Panc1 (cell line): ENCODE measurements around the gene FHAD1. TPM values are rescaled to one million over a fixed set of nuclear protein-coding genes. Genes with fewer than 3 reads are reported as not detected.

Experiments
- ATAC-seq: fragments of 200-7000 bp; cut with Tn5 transposase; 2 replicates; pipeline ENCODE4 v1.9.1; 2020; ENCODE audit warnings: mild to moderate bottlenecking, moderate library complexity
- BruUV-seq: library from RNA; stranded (reverse); fragments of 400-500 nt; replicated peaks from 2 replicates; lab custom pipeline; 2021; lab: Mats Ljungman, UMichigan
- CTCF ChIA-PET: fragments of 300-600 bp; sonication (Branson Sonifier 250); formaldehyde crosslinking; loops from one replicate; lab custom pipeline; 2022; ENCODE audit warnings: antibody characterized with exemption; lab: Charles Lee
- POLR2A ChIA-PET: fragments of 300-600 bp; sonication (Branson Sonifier 250); formaldehyde crosslinking; loops from one replicate; lab custom pipeline; 2022; ENCODE audit warnings: antibody characterized with exemption; lab: Charles Lee
- DNase-seq: peaks from one replicate; pipeline ENCODE4 v3.0.0-alpha.2; 2010; ENCODE audit warnings: low read depth, low spot score
- H3K27ac ChIP-seq: 2 replicates; pipeline ENCODE4 v1.5.1; 2011; ENCODE audit warnings: mild to moderate bottlenecking, low read length, inconsistent platforms
- H3K27me3 ChIP-seq: fragments of 200-500 bp; sonication (Bioruptor generic); 2 replicates; pipeline ENCODE4 v1.6.0; 2014; ENCODE audit warnings: low read length, inconsistent platforms; ENCODE audit not compliant: control insufficient read depth, insufficient read depth
- H3K36me3 ChIP-seq: fragments of 200-500 bp; sonication (Bioruptor generic); 2 replicates; pipeline ENCODE4 v1.5.1; 2014; ENCODE audit warnings: inconsistent platforms, mild to moderate bottlenecking, low read length, moderate library complexity; ENCODE audit not compliant: control insufficient read depth, insufficient read depth
- H3K4me1 ChIP-seq: 2 replicates; pipeline ENCODE4 v1.5.1; 2011; ENCODE audit warnings: inconsistent platforms, mild to moderate bottlenecking, low read length, moderate library complexity; ENCODE audit not compliant: control insufficient read depth, insufficient read depth
- H3K4me3 ChIP-seq, 2 experiments: 2 replicates each; pipeline ENCODE4 v1.5.1; 2011 to 2012; ENCODE audit warnings: low read depth in 2 of 2, low read length in 2 of 2, mild to moderate bottlenecking in 2 of 2, inconsistent platforms in 1 of 2, moderate library complexity in 1 of 2
- H3K9me3 ChIP-seq: fragments of 200-500 bp; sonication (Bioruptor generic); 2 replicates; pipeline ENCODE4 v1.5.1; 2014; ENCODE audit warnings: low read depth, mild to moderate bottlenecking, inconsistent platforms, low read length, moderate library complexity; ENCODE audit not compliant: control insufficient read depth, insufficient read depth
- POLR2AphosphoS5 ChIP-seq: IDR thresholded peaks from 2 replicates; pipeline ENCODE4 v1.6.1; 2012; ENCODE audit warnings: mild to moderate bottlenecking, low read depth, low read length, moderate library complexity
- SIN3A ChIP-seq: IDR thresholded peaks from 2 replicates; pipeline ENCODE4 v1.6.1; 2012; ENCODE audit warnings: low read depth, mild to moderate bottlenecking, low read length, moderate library complexity, borderline replicate concordance; ENCODE audit not compliant: insufficient read depth
- TCF7L2 ChIP-seq: IDR thresholded peaks from 2 replicates; pipeline ENCODE4 v1.6.1; 2011; ENCODE audit warnings: mild to moderate bottlenecking, low read depth, low read length, inconsistent platforms
- in situ Hi-C: cut with HindIII; loops from 2 replicates; pipeline ENCODE4 v1.10.0; 2016; ENCODE audit warnings: low sequenced_read_pairs, low pct_unique_long_range_greater_than_20kb
- intact Hi-C: fragments of 100-400 bp; cut with micrococcal nuclease; formaldehyde crosslinking; loops from one replicate; pipeline ENCODE4 v1.10.0; 2022; ENCODE audit not compliant: unreplicated experiment
- total RNA-seq: library from RNA; stranded (reverse); gene quantifications from one replicate; pipeline ENCODE4 v1.2.1, GENCODE V29; 2021; ENCODE audit not compliant: unreplicated experiment
- TF ChIP-seq, protein P1 (sequence below), 2 experiments: IDR thresholded peaks; 2 replicates each; pipeline ENCODE4 v1.6.1; 2011 to 2012; ENCODE audit warnings: low read depth in 2 of 2, control low read depth in 1 of 2, low read length in 1 of 2, mild to moderate bottlenecking in 1 of 2, moderate library complexity in 1 of 2; ENCODE audit not compliant: insufficient read depth in 1 of 2
- TF ChIP-seq, protein P2 (sequence below): fragments of 450-650 bp; IDR thresholded peaks from 2 replicates; pipeline ENCODE4 v1.5.1; 2017; ENCODE audit warnings: mild to moderate bottlenecking

FHAD1 gene
- total RNA-seq, 1 experiment from 2014 or later = 0.23 TPM

DNA sequence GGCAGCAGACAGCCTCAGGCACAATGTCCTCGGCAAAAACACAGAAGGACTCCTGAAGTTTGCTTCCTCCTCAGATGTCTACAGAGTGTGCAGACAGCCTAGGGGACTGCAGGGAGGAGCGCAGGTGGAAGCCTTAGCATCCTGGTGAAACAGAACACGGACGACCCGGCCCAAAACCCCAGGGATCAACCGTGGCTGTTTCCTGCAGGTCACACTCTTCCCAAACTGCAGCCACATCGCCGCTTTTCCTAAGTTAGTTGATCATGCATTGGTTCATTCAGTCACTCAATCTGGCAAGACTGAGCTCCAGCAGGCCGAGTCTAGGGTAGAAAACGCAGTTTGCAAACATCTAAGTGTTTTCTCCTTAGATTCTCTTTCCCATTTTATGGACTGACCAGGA is 33.4 kb downstream of the FHAD1 start:
- no peaks in the 10 kb centered on the region for H3K36me3 ChIP-seq
- intact Hi-C loops = no loop called here
- H3K4me3 ChIP-seq = no peak overlapping the region
- DNase-seq (no peak), ATAC-seq (no peak)
- TF ChIP-seq, protein P1, sequence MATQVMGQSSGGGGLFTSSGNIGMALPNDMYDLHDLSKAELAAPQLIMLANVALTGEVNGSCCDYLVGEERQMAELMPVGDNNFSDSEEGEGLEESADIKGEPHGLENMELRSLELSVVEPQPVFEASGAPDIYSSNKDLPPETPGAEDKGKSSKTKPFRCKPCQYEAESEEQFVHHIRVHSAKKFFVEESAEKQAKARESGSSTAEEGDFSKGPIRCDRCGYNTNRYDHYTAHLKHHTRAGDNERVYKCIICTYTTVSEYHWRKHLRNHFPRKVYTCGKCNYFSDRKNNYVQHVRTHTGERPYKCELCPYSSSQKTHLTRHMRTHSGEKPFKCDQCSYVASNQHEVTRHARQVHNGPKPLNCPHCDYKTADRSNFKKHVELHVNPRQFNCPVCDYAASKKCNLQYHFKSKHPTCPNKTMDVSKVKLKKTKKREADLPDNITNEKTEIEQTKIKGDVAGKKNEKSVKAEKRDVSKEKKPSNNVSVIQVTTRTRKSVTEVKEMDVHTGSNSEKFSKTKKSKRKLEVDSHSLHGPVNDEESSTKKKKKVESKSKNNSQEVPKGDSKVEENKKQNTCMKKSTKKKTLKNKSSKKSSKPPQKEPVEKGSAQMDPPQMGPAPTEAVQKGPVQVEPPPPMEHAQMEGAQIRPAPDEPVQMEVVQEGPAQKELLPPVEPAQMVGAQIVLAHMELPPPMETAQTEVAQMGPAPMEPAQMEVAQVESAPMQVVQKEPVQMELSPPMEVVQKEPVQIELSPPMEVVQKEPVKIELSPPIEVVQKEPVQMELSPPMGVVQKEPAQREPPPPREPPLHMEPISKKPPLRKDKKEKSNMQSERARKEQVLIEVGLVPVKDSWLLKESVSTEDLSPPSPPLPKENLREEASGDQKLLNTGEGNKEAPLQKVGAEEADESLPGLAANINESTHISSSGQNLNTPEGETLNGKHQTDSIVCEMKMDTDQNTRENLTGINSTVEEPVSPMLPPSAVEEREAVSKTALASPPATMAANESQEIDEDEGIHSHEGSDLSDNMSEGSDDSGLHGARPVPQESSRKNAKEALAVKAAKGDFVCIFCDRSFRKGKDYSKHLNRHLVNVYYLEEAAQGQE (IDR thresholded peaks at IDR 0.05; ENCODE audit: insufficient read depth in 1 of 2, low read depth in 2 of 2, low read length in 1 of 2) = no peak
- no peak for TF ChIP-seq POLR2AphosphoS5
- TF ChIP-seq, protein P2, sequence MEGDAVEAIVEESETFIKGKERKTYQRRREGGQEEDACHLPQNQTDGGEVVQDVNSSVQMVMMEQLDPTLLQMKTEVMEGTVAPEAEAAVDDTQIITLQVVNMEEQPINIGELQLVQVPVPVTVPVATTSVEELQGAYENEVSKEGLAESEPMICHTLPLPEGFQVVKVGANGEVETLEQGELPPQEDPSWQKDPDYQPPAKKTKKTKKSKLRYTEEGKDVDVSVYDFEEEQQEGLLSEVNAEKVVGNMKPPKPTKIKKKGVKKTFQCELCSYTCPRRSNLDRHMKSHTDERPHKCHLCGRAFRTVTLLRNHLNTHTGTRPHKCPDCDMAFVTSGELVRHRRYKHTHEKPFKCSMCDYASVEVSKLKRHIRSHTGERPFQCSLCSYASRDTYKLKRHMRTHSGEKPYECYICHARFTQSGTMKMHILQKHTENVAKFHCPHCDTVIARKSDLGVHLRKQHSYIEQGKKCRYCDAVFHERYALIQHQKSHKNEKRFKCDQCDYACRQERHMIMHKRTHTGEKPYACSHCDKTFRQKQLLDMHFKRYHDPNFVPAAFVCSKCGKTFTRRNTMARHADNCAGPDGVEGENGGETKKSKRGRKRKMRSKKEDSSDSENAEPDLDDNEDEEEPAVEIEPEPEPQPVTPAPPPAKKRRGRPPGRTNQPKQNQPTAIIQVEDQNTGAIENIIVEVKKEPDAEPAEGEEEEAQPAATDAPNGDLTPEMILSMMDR = no peak
- no peak for TF ChIP-seq SIN3A
- no peak for TF ChIP-seq TCF7L2
- no peaks in the 10 kb centered on the region for H3K4me1 ChIP-seq
- no peaks in the 10 kb centered on the region for H3K9me3 ChIP-seq
- ChIA-PET CTCF (no interaction called here), POLR2A (no interaction called here)
- H3K27me3 ChIP-seq = peaks cover 3% of the 10 kb centered on the region; the same call in 1 of the 2 replicates
- in situ Hi-C loops = loop anchor here (5.0 kb wide), 1 partner anchor 143 kb away; no protein-coding TSS in a partner anchor
- BruUV-seq = no TSS peak
- no peak overlapping the region for H3K27ac ChIP-seq

DNA sequence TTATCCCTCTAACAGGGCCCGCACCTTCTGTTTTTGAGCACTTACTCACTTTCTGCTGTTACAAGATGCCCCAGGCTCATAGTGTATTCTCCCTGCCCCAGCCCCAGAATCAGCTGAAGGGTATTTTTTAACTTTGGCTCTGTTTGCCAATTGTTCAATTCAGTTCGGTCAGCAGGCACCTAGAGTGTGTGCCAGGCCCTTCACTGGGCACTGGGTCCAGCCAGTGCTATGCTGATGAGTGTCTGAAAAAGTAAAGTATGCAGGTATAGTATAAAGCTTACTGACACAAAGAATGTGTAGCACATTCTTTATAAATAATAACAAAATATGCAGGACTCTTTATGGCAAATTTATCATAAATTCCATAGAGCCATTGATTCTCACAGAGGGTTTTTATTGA is 35.0 kb downstream of the FHAD1 start:
- ATAC-seq = no peak
- no peaks in the 10 kb centered on the region for H3K36me3 ChIP-seq
- intact Hi-C loops = no loop called here
- ChIA-PET POLR2A (interaction anchor here (0.6 kb wide), 1 partner anchor 244 kb away, joined by 3 read pairs; no protein-coding TSS in a partner anchor), CTCF (no interaction called here)
- H3K4me1 ChIP-seq = no peaks in the 10 kb centered on the region
- TF ChIP-seq, protein P1 (IDR thresholded peaks at IDR 0.05; ENCODE audit: insufficient read depth in 1 of 2, low read depth in 2 of 2, low read length in 1 of 2) = no peak
- TF ChIP-seq SIN3A = no peak
- no peak for TF ChIP-seq POLR2AphosphoS5
- BruUV-seq = no TSS peak
- in situ Hi-C loops = loop anchor here (5.0 kb wide), 1 partner anchor 145 kb away; no protein-coding TSS in a partner anchor
- no peak for DNase-seq
- peaks cover 3% of the 10 kb centered on the region; the same call in 1 of the 2 replicates for H3K27me3 ChIP-seq
- H3K27ac ChIP-seq = no peak overlapping the region
- no peaks in the 10 kb centered on the region for H3K9me3 ChIP-seq
- no peak overlapping the region for H3K4me3 ChIP-seq
